ENCODE results near the gene TBPL1. TPM values are rescaled to one million over a fixed set of nuclear protein-coding genes. Genes with fewer than 3 reads are reported as not detected.
A peak's percentile ranks its signal among the peaks of the same experiment; 100 is the strongest.

TBPL1 gene
- total and polyA plus RNA-seq, 10 of the 15 experiments (the other 5 are each of a cell fraction or from before 2014, with no cell fraction given): 34.6 to 71.2 (median 43.0) TPM

DNA sequence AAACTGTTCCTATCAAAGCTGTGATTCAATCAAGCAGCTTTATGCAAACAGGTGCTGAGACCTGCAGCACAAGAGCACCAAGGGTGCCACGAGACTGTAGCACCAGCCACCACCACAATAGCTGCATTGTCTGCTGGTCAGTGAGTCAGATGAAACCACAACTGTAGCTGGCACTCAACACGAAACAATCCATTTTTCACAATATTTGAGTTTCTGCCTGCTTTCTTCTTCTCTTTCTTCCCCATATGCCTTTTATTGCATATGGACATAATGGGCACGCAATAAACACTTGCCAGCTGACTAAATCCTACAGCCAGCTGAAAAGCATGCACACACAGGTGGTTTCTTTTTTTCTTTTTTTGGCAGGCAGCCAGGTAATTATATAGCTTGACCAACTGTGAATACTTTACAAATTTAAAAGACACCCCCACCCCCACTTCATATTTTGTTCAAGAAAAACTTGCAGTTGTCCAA, 82.8 kb downstream of the TBPL1 start:
- ATAC-seq (peak; percentile 91), FAIRE-seq (no peak), DNase-seq (ENCODE audit: low read depth, low spot score) (peak; percentile 12)
- TF ChIP-seq FOS (IDR thresholded peaks at IDR 0.05; ENCODE audit: borderline replicate concordance, extremely low read depth, insufficient read length) (no peak), BHLHE40 (IDR thresholded peaks at IDR 0.05; ENCODE audit: borderline replicate concordance in 1 of 2, low read depth in 2 of 2, low read length in 1 of 2) (peak; percentile 28 to 71; a peak in 2 of 4 replicates), SREBF1 (IDR thresholded peaks at IDR 0.05; ENCODE audit: low read length) (no peak), ZNF24 (IDR thresholded peaks at IDR 0.05) (no peak), CBX5 (IDR thresholded peaks at IDR 0.05; ENCODE audit: low read depth) (no peak), ATF7 (IDR thresholded peaks at IDR 0.05; ENCODE audit: low read depth) (no peak), MEF2A (IDR thresholded peaks at IDR 0.05; ENCODE audit: insufficient read depth, low read depth, low read length) (no peak), SMAD1 (IDR thresholded peaks at IDR 0.05; ENCODE audit: low read depth, partially characterized antibody) (peak; percentile 83), MYB (IDR thresholded peaks at IDR 0.05; ENCODE audit: borderline replicate concordance, low read depth, low read length) (no peak), IRF5 (IDR thresholded peaks at IDR 0.05; ENCODE audit: borderline replicate concordance) (no peak)
- TF ChIP-seq, protein P1, sequence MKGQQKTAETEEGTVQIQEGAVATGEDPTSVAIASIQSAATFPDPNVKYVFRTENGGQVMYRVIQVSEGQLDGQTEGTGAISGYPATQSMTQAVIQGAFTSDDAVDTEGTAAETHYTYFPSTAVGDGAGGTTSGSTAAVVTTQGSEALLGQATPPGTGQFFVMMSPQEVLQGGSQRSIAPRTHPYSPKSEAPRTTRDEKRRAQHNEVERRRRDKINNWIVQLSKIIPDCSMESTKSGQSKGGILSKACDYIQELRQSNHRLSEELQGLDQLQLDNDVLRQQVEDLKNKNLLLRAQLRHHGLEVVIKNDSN (IDR thresholded peaks at IDR 0.05; ENCODE audit: borderline replicate concordance, extremely low read length, insufficient read depth, low read depth, low read length): no peak
- H3K4me1 ChIP-seq (ENCODE audit: control insufficient read depth, insufficient read depth, low read length): no peaks in the 10 kb centered on the region
- intact Hi-C loops (cut with micrococcal nuclease; ENCODE audit: unreplicated experiment) (no loop called here), in situ Hi-C loops (cut with MboI) (no loop called here)
- ChIA-PET RAD21 (ENCODE audit: unreplicated experiment) (interaction anchor here (1.1 kb wide), 1 partner anchor 63 kb away, joined by 3 read pairs; no protein-coding TSS in a partner anchor), CTCF (interaction anchor here (0.9 kb wide), 1 partner anchor 25 kb away, joined by 3 read pairs; no protein-coding TSS in a partner anchor), POLR2A (interaction anchor here (1.0 kb wide), 1 partner anchor 22 kb away, joined by 3 read pairs; no protein-coding TSS in a partner anchor), SMC1A (ENCODE audit: uncharacterized antibody, unreplicated experiment) (interaction anchor here (1.4 kb wide), 1 partner anchor 27 kb away, joined by 7 read pairs; no protein-coding TSS in a partner anchor)
- no peak overlapping the region for H3K27ac ChIP-seq (ENCODE audit: control insufficient read depth, insufficient read depth)
- no peak overlapping the region for H3K9ac ChIP-seq (ENCODE audit: control insufficient read depth, insufficient read depth, low read length)
- H3K4me2 ChIP-seq (ENCODE audit: control insufficient read depth, insufficient read depth): no peak overlapping the region
- H4K20me1 ChIP-seq (ENCODE audit: control insufficient read depth, insufficient read depth): no peaks in the 10 kb centered on the region
- no peak overlapping the region for H2AFZ ChIP-seq (ENCODE audit: control insufficient read depth, low read depth, low read length)
- 8% methylated on average over 3 of the region's 3 CpGs for WGBS (ENCODE audit: insufficient coverage, insufficient replicate concordance, low lambda C conversion rate, missing lambda C conversion rate)
- no peaks in the 10 kb centered on the region for H3K27me3 ChIP-seq (replicated peaks in 1 of 2; ENCODE audit: control insufficient read depth in 2 of 2, insufficient read depth in 2 of 2, low read length in 1 of 2)
- H3K79me2 ChIP-seq (ENCODE audit: control insufficient read depth, insufficient read depth, low read length): no peaks in the 10 kb centered on the region
- H3K36me3 ChIP-seq (ENCODE audit: control insufficient read depth in 2 of 2, insufficient read depth in 2 of 2, low read length in 1 of 2): no peaks in the 10 kb centered on the region
- no TSS peak for BruUV-seq (replicated peaks)
- no peak overlapping the region for H3K4me3 ChIP-seq
- H3K9me3 ChIP-seq (replicated peaks; ENCODE audit: control insufficient read depth, insufficient read depth, low read length): no peaks in the 10 kb centered on the region
